ENCODE results near the gene EIPR1. TPM values are rescaled to one million over a fixed set of nuclear protein-coding genes. Genes with fewer than 3 reads are reported as not detected.
"Not testable (repeated sequence)": the region's sequence is repeated elsewhere in the genome, so short reads cannot be mapped to it uniquely, and the experiment has no call there.

EIPR1 gene
- total RNA-seq, 1 donor from 2014 or later = 10.2 TPM

DNA sequence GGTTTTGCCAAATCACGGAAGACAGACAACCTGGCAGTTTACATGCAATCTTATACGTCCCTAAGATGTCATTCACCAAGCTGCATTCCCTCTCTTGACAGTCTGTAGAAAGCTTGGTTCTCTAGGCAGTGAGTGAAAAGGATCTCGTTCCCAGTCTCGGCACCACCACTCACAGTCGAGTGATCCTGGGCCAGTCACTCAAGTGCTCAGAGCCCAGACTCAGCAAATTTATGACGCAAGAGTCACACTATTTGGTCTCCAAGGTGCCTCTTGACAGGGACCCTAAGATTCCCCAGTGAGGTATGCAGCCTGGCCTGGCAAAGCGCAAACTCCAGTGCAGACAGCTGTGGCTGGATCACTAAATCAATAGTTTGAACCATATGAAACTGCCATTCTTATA lies 77.9 kb downstream of the EIPR1 start:
- DNase-seq (ENCODE audit: missing footprints) (no peak), ATAC-seq (no peak)

DNA sequence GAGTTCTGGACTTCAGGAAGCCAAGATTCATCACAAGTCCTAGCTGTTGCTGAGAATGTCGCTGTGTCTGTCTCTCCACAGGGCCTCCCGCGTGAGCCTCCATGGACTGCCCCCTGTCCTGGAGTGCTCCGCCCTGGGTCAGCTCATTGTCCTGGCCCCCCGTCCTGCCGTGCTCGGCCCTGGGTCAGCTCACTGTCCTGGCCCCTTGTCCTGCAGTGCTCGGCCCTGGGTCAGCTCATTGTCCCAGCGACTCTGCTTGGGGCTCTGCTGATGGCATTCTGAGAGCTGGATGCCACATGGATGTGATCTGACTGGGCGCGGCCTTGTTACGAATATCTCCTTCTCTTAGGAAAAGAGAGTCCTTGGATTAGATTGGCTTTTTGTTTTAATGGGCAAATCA lies 78.5 kb downstream of the EIPR1 start:
- DNase-seq (ENCODE audit: missing footprints) (no peak), ATAC-seq (no peak)
- intact Hi-C loops (cut with DNase I) = no loop called here

More for the DNA sequence above, 77.9 kb downstream of the EIPR1 start:
- intact Hi-C loops (cut with DNase I) = loop anchor here (5.0 to 10.0 kb wide), 2 partner anchors 467 to 1445 kb away; no protein-coding TSS in a partner anchor

DNA sequence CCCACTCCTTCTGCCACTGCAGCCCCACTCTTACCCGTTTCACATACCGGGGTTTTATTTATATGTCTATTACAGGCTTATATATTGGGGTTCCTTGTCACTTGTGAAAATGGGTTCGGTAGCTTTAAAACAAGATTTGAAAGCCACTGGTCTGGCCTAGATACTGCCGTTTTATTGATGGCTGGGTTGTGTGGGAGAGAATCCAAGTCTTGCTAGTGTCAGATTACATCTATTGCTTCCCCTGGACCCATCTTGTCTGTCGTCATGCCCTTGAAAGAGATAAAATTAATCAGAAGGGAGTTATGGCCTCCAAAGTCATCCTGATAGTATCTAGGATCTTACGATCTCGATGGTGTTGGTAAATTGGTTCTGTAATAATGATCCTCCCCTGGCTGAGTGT lies 79.4 kb downstream of the EIPR1 start:
- ATAC-seq (no peak), DNase-seq (ENCODE audit: missing footprints) (no peak)
- intact Hi-C loops (cut with DNase I) = no loop called here

DNA sequence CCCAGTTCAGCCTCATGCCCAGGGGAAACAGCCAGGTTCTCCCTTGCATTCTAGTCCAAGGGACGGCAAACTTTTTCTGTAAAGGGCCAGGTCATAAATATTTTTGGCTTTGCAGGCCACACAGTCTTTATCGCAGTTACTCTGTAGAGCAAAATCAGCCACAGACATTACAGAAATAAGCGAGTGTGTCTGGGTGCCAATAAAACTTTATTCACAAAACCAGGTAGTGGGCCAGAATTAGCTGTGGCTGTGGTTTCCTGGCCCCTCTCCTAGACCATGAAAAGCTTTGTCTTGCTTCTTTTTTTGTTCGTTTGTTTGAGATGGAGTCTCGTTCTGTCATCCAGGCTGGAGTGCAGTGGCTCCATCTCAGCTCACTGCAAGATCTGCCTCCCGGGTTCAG lies 80.1 kb downstream of the EIPR1 start:
- intact Hi-C loops (cut with DNase I) = no loop called here
- DNase-seq (ENCODE audit: missing footprints) = no peak
- no peak for ATAC-seq

DNA sequence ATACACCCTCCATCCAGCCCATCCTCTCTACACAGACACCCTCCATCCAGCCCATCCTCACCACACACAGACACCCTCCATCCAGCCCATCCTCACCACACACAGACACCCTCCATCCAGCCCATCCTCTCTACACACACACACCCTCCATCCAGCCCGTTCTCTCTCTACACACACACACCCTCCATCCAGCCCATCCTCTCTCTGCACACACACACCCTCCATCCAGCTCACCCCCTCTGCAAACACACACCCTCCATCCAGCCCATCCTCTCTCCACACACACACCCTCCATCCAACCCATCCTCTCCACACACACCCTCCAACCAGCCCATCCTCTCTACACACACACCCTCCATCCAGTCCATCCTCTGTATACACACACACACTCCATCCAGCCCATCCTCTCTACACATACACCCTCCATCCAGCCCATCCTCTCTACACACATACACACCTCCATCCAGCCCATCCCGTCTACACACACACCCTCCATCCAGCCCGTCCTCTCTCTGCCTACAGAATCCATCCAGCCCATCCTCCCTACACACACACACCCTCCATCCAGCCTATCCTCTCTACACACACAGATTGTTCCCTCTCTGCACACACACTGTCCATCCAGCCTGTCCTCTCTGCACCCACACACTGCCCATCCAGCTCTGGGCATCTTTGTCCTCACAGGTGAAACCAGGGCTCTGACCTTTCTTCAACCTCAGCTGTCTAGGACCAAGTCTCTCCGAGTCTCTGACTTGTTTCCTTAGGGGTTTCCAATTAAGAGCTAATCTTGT lies 81.2 kb downstream of the EIPR1 start:
- DNase-seq (ENCODE audit: missing footprints) (no peak), ATAC-seq (no peak)
- intact Hi-C loops (cut with DNase I) = no loop called here

DNA sequence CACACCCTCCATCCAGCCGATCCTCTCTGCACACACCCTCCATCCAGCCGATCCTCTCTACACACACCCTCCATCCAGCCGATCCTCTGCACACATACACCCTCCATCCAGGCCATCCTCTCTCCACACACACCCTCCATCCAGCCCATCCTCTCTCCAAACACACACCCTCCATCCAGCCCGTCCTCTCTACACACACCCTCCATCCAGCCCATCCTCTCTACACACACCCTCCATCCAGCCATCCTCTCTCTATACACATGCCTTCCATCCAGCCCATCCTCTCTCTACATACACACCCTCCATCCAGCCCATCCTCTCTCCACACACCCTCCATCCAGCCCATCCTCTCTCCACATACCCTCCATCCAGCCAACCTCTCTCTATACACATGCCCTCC lies 83.1 kb downstream of the EIPR1 start:
- DNase-seq (ENCODE audit: missing footprints) = no peak
- intact Hi-C loops (cut with DNase I) = no loop called here
- ATAC-seq = no peak

DNA sequence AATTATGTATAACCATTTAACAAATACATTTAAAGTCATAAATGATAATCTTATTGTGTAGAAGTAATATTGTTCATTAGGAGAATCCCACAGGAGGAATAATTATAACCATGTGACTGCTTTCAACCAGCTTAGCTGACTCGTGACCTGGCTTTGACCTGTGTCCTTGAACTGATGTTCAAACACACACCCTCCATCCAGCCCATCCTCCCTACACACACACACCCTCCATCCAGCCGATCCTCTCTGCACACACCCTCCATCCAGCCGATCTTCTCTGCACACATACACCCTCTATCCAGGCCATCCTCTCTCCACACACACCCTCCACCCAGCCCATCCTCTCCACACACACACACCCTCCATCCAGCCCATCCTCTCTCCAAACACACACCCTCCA lies 83.5 kb downstream of the EIPR1 start:
- DNase-seq (ENCODE audit: missing footprints) = no peak
- intact Hi-C loops (cut with DNase I) = no loop called here
- ATAC-seq = no peak

DNA sequence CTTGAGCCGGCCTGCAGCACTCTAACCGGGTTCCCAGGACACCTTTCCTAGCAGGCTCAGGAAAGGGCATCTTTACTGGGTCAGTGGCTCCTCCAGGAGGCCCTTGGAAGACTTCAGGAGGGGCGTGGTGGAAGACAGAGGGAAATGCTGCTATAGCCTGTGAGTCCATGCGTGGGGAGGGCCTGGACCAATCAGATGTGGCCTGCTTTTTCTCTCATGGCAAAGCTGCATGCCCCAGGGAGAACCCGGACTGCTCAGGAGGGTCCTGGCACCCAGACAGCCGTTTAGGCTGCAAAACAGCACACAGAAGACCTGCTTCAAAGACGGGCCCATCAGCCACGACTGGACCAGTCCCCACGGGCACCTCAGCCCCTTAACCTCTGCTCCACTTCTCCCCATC lies 84.4 kb downstream of the EIPR1 start:
- DNase-seq (ENCODE audit: missing footprints) (no peak), ATAC-seq (no peak)
- intact Hi-C loops (cut with DNase I) = no loop called here

DNA sequence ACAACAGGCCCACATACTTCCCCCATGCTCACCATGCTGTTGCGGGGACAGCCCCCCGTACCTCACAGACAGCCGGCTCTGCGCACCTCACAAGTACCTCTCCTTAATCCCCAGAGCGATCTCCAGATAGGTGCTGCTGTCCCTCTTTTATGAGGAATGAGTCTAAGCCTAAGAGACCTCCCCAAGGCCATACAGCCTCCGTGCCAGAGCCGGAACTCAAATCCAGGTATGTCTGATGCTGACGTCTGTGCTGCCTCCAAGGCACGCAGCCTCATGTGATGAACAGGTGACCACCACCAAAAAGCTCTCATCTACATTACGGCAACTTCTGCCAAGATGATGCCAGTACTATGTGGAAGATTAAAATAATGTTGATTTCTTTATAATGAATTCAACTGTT lies 85.2 kb downstream of the EIPR1 start:
- no peak for ATAC-seq
- intact Hi-C loops (cut with DNase I) = no loop called here

DNA sequence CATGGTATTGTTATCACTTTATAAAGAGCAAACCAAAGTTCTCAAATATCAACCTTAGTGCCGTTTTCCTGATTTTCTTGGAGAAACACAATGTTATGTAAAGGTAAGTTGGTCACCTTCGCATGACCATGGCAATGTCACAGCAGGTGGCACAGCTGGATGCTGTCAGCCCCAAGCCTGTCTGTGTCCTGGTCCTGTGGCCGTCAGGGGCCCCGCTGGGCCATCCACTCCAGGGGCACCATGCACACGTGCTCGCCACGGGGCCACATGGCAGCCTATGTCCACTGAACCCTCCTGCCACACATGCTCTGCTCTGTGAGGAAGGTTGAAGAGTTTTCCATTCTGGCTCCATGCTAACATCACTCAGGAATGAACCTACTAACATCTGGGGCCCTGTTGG lies 85.9 kb downstream of the EIPR1 start:
- DNase-seq (ENCODE audit: missing footprints) = no peak
- intact Hi-C loops (cut with DNase I) = no loop called here
- ATAC-seq = no peak

More for the DNA sequence above, 85.2 kb downstream of the EIPR1 start:
- DNase-seq (ENCODE audit: missing footprints) = no peak

DNA sequence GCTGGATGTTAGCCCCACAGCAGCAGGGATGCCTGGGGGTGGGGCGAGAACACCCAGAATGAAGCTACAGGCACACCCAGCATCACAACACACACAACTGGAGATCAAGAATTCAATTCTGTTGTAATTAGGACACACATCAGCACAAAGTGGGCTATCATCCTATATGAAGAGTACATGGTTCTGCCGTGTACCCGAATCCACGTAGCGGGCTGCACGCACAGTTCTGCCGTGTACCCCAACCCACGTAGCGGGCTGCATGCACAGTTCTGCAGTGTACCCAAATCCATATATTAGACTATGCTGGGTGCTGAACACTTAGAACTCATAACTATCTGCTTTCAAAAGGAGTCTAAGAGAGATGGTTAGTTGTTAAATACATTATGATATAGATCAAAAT lies 86.5 kb downstream of the EIPR1 start:
- ATAC-seq (no peak), DNase-seq (ENCODE audit: missing footprints) (no peak)
- intact Hi-C loops (cut with DNase I) = no loop called here

DNA sequence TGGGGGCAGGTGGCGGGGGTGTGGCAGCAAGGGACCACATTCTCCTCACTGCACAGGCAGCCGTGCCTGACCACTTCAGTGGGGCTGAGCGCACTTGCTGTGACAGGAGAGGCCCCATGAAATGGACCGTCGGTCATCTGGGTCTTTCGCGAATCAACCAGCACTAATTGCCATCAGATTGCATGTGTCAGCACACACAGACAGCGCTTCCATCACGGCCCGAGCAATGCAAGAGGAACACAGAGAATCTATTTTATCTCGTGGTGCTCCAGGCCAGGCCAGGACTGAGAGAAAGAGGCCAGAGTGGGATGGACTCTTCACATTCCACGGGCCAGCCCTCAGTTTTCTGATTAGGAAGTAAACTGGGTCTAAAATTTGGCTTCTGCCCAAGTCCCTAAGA lies 87.0 kb downstream of the EIPR1 start:
- intact Hi-C loops (cut with DNase I) = no loop called here
- DNase-seq (ENCODE audit: missing footprints) (no peak), ATAC-seq (no peak)

DNA sequence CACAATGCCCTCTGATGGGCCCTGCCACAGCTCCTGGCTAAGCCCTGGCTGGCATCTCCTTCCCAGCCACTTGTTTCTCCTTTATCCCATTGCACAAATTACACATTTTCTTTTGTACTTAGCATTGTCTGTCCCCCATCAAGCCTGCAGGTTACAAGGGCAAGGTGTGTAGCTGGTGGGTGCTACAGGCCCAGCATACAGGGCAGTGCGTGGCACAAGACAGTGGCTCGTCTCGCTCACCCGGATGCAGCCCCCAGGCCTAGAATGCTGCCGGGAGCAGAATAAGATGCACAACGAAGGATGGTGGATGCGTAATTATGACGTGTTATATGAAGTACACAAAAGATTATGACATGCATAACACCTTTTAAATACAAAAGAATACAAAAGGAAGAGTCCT lies 87.6 kb downstream of the EIPR1 start:
- ATAC-seq (no peak), DNase-seq (ENCODE audit: missing footprints) (no peak)
- intact Hi-C loops (cut with DNase I) = no loop called here

DNA sequence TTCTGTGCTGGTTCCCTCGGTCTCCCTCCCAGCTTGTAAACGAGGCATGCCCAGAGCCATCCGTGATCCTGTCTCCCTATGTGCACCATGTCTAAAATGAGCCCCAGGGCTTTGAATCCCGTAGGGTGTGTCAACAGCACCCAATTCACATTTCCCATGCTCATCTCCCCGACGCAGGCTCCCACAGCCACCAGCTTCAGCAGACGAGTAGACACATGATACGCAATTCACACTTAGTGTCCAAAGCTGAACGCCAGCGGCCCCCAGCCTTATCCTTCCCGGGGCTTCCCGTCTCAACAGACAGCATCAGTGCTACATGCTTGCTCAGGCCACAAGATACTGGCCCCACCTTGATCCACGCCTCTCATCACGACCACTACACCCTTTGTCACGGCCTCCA lies 88.1 kb downstream of the EIPR1 start:
- DNase-seq (ENCODE audit: missing footprints) (no peak), ATAC-seq (no peak)
- intact Hi-C loops (cut with DNase I) = no loop called here

DNA sequence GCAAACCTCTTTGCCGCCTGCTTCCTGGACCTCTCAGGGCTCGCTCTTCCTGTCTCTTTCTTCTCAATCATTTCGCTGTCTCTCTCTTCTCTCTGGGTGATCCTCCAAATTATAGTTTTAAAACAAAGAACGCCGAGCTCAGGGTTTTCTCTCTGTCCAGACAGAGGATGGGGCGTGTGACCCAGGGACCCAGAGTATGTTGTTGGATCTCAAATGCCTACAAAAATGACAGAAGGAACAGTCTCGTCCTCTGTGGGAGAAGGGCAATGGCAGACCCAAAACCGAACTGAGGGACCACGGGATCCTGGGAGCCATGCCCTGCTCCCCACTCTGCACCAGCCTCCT lies 88.5 kb downstream of the EIPR1 start:
- no peak for DNase-seq (ENCODE audit: missing footprints)
- intact Hi-C loops (cut with DNase I) = no loop called here
- ATAC-seq = no peak

DNA sequence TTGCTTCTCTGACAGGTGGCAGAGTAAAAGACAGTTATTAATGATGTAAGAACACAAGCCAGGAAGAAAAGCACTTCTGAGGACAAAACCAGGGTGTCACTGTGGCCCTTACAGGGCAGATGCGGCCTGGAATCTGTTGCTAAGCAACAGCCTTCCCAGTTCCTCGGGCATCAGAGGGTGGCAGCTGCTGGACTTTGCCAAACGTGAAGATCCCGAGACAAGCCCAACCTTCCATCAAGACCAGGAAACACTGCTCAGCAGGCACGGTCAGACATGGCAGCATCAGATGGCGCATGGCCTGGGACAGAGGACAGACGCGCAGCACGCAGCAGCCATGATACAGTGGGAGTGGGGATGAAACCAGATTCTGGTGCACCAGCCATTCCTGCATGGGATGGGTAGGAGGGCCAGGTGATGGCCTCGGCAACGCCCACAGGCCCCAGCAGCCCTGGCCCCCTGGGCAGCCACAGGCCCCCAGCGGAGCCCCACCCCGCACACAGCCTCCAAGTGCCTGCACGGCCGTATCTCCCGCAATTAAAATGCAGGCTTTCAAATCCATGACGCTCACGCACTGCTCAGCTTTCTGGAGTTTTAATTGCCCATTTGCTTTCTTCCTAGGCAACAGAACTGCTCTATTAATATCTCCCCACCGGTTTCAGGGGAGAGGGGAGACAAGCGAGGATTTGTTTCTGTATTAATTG lies 89.0 kb downstream of the EIPR1 start:
- DNase-seq (ENCODE audit: missing footprints) (no peak), ATAC-seq (no peak)
- intact Hi-C loops (cut with DNase I) = no loop called here

DNA sequence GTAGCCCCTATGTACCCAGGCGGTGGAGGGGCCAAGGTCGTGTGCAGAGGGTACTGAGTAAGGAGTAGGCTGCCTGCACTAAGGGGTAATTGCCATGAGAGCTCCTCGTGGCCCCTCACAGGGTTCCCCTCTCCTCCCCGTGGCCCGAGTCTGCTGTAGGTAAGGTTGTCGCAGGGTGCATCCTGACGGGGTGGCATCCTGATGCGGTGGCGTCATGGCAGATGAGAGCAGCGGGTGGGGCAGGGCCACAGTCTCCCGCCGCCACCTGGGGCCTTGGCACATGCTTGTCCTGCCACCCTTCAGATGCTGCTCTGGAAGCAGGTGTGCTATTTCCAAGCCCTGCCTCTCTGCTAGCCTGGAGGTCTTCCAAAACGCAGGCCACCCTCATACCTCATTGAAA lies 89.7 kb downstream of the EIPR1 start:
- ATAC-seq = no peak
- DNase-seq (ENCODE audit: missing footprints) = no peak
- intact Hi-C loops (cut with DNase I) = no loop called here

DNA sequence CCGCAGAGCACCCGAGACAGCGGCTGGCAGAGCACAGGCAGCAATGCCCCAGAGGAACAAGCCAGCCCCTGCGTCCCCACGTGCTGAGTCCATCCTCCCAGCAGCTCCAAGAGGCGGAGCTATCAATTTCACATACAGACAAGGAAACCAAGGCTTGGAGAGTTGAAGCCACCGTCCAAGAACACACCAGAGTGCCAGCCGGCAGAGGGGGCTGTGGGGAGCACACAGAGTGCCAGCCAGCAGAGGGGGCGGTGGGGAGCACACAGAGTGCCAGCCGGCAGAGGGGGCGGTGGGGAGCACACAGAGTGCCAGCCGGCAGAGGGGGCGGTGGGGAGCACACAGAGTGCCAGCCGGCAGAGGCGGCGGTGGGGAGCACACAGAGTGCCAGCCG lies 91.0 kb downstream of the EIPR1 start:
- DNase-seq (ENCODE audit: missing footprints); ATAC-seq; intact Hi-C loops (cut with DNase I): not testable (repeated sequence)

DNA sequence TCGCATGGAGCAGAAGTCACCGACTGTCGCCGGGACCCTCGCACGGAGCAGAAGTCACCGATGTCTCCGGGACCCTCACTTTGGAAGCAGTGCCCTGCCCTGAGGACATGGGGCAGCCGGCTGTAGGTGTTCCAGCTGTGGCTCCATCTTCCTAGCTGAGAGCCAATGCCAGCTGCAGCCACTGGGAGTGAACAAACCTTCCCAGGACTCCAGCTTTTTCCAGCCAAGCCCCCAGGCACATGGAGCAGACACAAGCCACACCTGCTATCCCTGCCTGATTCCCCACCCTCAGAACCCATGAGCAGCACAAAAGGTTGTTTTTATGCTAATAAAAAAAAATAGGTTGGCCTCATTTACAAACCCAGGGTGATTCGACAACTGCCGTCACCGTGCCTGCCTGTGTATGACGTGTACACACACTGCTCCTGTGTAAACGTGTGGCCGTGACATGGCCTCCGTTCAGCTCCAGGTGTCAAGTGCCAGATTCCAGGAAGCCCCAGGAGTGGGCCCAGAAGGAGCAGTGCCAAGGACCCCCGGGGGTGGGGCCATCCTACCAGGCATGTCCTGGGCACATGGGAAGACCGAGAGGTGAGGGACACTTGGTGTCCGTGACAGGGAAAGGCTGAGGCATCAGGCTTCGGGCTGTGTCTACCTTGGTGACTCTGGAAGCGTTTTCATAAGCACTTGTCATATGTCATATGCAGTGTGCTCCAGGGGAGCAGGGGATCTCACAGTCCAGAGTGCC lies 91.5 kb downstream of the EIPR1 start:
- DNase-seq (ENCODE audit: missing footprints) (no peak), ATAC-seq (no peak)
- intact Hi-C loops (cut with DNase I) = no loop called here
